Keratinocyte (primary cell): Measurements from ENCODE around the gene KDM5B. TPM values are rescaled to one million over a fixed set of nuclear protein-coding genes. Genes with fewer than 3 reads are reported as not detected.

ENCODE experiments used
- DNase-seq: peaks from one replicate; pipeline ENCODE4 v3.0.0-alpha.2; 2011; ENCODE audit warnings: low read depth, missing footprints, low spot score
- FAIRE-seq: peaks from 2 replicates; lab custom pipeline; 2011; peaks lifted over from hg19 to GRCh38; lab: Jason Lieb, UNC
- H2AFZ ChIP-seq: 2 replicates; pipeline ENCODE4 v1.6.0; 2012; ENCODE audit warnings: low read length, control low read depth, inconsistent platforms; ENCODE audit not compliant: control insufficient read depth
- H3K27ac ChIP-seq: 2 replicates; pipeline ENCODE4 v1.5.1; 2011; ENCODE audit warnings: low read length; ENCODE audit not compliant: control insufficient read depth, insufficient read depth
- H3K27me3 ChIP-seq: 3 replicates; pipeline ENCODE4 v1.6.0; 2011; ENCODE audit warnings: low read length; ENCODE audit not compliant: control insufficient read depth, insufficient read depth; ENCODE audit errors: extremely low read depth
- H3K36me3 ChIP-seq, 2 experiments: 2 replicates in 1 of 2; 3 replicates in 1 of 2; pipeline ENCODE4 v1.5.1; 2011; ENCODE audit warnings: low read length in 2 of 2, mild to moderate bottlenecking in 1 of 2; ENCODE audit not compliant: control insufficient read depth in 2 of 2, insufficient read depth in 2 of 2; ENCODE audit errors: extremely low read depth in 1 of 2
- H3K4me1 ChIP-seq: 3 replicates; pipeline ENCODE4 v1.5.1; 2011; ENCODE audit warnings: low read length; ENCODE audit not compliant: control insufficient read depth, insufficient read depth; ENCODE audit errors: extremely low read depth
- H3K4me2 ChIP-seq: 3 replicates; pipeline ENCODE4 v1.6.0; 2011; ENCODE audit warnings: low read depth, low read length; ENCODE audit not compliant: control insufficient read depth, insufficient read depth; ENCODE audit errors: extremely low read depth
- H3K4me3 ChIP-seq, 3 experiments: fragments of 200-600 bp in 1 of 3; sonication (generic) in 1 of 3; 2 replicates in 2 of 3; 3 replicates in 1 of 3; pipeline ENCODE4 v1.5.1; 2011 to 2016; ENCODE audit warnings: low read length in 3 of 3, mild to moderate bottlenecking in 3 of 3, control low read depth in 2 of 3, inconsistent platforms in 1 of 3, low read depth in 1 of 3, mixed read lengths in 1 of 3, mixed run types in 1 of 3, moderate library complexity in 1 of 3; ENCODE audit not compliant: control insufficient read depth in 2 of 3, insufficient read depth in 2 of 3; ENCODE audit errors: extremely low read depth in 1 of 3
- H3K79me2 ChIP-seq: 2 replicates; pipeline ENCODE4 v1.6.0; 2012; ENCODE audit warnings: low read length; ENCODE audit not compliant: control insufficient read depth, insufficient read depth
- H3K9ac ChIP-seq: 3 replicates; pipeline ENCODE4 v1.6.0; 2011; ENCODE audit warnings: low read length; ENCODE audit not compliant: control insufficient read depth, insufficient read depth; ENCODE audit errors: extremely low read depth
- H3K9me1 ChIP-seq: 3 replicates; pipeline ENCODE4 v1.6.0; 2011; ENCODE audit warnings: low read length; ENCODE audit not compliant: control insufficient read depth, insufficient read depth; ENCODE audit errors: extremely low read depth
- H3K9me3 ChIP-seq: 2 replicates; pipeline ENCODE4 v1.5.1; 2012; ENCODE audit warnings: low read depth, low read length; ENCODE audit not compliant: control insufficient read depth
- H4K20me1 ChIP-seq: 3 replicates; pipeline ENCODE4 v1.6.0; 2011; ENCODE audit warnings: low read length; ENCODE audit not compliant: control insufficient read depth, insufficient read depth; ENCODE audit errors: extremely low read depth
- EZH2 ChIP-seq: IDR thresholded peaks from one replicate; pipeline ENCODE4 v1.6.1; 2012; ENCODE audit warnings: inconsistent platforms, mild to moderate bottlenecking, low read length, moderate library complexity
- dilution Hi-C: fragments of 300-500 bp; cut with MboI; formaldehyde crosslinking; loops from one replicate; pipeline ENCODE4 v1.7.0; 2020; ENCODE audit warnings: low sequenced_read_pairs; ENCODE audit not compliant: extremely low pct_ligation_motif_present
- polyA plus RNA-seq, 5 experiments: library from polyadenylated mRNA; depleted of rRNA in 3 of 5; stranded (reverse) in 3 of 5; stranded (forward) in 1 of 5; unstranded in 1 of 5; fragments of >200 nt; gene quantifications; 1 replicate in 1 of 5; 2 replicates in 3 of 5; 3 replicates in 1 of 5; pipeline versions ENCODE4 v1.2.1 to v1.2.3, GENCODE V29; 2011 to 2012; ENCODE audit warnings: missing spikeins in 2 of 5, low read depth in 1 of 5, low replicate concordance in 1 of 5
- TF ChIP-seq, protein P1 (sequence below), 3 experiments: IDR thresholded peaks in 1 of 3; conservative IDR thresholded peaks in 1 of 3; optimal IDR thresholded peaks in 1 of 3; 2 replicates in 2 of 3; 3 replicates in 1 of 3; pipeline versions ENCODE3 to v1.5.1; 2011; ENCODE audit warnings: low read length in 3 of 3, mild to moderate bottlenecking in 3 of 3, moderate library complexity in 2 of 3, control low read depth in 1 of 3, inconsistent platforms in 1 of 3; ENCODE audit not compliant: insufficient read depth in 2 of 3; ENCODE audit errors: extremely low read depth in 1 of 3

The KDM5B gene
- polyA plus RNA-seq, 1 donor (not counting 4 experiments of a cell fraction or from before 2014, with no cell fraction given): 60.1 TPM

DNA sequence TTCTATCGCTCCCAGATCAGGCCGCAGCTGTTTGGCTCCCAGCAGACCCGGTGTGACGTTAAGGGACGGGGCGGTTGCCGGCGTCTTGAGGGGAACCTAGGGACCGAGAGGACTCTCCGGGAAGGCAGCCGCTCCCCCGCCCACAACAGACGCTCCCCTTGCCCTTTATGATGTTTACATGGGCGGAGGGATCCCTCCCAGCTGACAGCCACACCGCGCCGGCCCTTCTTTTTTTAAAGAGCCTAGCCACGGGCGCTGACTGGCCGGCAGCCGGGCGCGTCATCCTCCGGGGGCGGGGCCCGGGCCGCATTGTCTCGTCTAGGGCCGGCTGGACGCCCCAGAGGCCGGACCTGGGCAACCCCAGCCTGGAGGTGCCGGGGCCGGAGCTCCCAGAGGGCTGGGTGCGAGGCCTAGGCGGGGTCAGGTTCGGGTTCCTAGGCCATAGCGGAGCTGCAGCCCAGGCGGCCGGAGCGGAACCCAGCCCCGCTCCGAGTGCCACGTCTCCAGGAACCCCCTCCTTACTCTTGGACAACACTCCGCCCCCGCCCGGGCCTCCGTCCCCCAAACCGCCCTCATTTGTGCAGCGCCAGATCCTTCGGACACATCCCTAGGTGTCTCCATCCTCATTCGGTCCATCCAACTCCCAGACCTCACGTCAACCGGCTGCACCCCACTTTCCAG, 2.5 kb upstream of the KDM5B start, which contains the start of gene PCAT6:
TSS of gene PCAT6 (plus strand) at position 340 of the 681 bp plus-strand sequence.
- peak within 1 kb of the TSS; percentile 78 for H3K27ac ChIP-seq

DNA sequence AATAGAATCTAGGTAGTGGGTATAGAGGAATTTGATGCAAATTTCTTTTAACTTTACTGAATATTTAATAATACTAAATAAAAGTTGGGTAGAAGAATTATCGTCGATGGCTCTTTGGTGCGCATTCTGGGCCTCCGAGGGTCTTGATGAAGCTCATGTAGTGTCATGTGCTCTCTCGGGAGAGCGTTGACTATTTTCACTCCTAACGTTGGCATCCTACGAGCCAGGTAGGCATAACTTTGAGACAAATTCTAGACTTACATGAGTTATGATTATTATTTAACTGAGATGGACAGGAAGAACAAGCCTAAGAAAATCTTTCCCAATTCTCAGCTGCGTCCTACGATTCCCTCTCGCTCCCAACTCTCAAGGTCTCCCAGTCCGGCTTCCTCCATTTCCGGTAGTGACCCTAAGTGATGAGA, 2.0 kb upstream of the KDM5B start:
- Histone ChIP-seq H3K27me3 (no peaks in the 10 kb centered on the region), H3K9me1 (no peaks in the 10 kb centered on the region), H2AFZ (peak overlapping the region; percentile 96), H3K4me1 (peaks cover 40% of the 10 kb centered on the region), H3K4me3 (peak overlapping the region; percentile 56 to 86 (median 86)), H3K27ac (peak overlapping the region; percentile 78), H3K4me2 (peak overlapping the region; percentile 98), H4K20me1 (no peaks in the 10 kb centered on the region), H3K79me2 (peaks cover 29% of the 10 kb centered on the region), H3K9me3 (no peaks in the 10 kb centered on the region), H3K9ac (peak overlapping the region; percentile 83), H3K36me3 (no peaks in the 10 kb centered on the region)
- TF ChIP-seq EZH2: no peak
- TF ChIP-seq, protein P1, sequence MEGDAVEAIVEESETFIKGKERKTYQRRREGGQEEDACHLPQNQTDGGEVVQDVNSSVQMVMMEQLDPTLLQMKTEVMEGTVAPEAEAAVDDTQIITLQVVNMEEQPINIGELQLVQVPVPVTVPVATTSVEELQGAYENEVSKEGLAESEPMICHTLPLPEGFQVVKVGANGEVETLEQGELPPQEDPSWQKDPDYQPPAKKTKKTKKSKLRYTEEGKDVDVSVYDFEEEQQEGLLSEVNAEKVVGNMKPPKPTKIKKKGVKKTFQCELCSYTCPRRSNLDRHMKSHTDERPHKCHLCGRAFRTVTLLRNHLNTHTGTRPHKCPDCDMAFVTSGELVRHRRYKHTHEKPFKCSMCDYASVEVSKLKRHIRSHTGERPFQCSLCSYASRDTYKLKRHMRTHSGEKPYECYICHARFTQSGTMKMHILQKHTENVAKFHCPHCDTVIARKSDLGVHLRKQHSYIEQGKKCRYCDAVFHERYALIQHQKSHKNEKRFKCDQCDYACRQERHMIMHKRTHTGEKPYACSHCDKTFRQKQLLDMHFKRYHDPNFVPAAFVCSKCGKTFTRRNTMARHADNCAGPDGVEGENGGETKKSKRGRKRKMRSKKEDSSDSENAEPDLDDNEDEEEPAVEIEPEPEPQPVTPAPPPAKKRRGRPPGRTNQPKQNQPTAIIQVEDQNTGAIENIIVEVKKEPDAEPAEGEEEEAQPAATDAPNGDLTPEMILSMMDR (optimal IDR thresholded peaks at IDR 0.05 in 1 of 3, IDR thresholded peaks at IDR 0.05 in 1 of 3, conservative IDR thresholded peaks at IDR 0.05 in 1 of 3; ENCODE audit: extremely low read depth in 1 of 3, insufficient read depth in 2 of 3, low read length in 3 of 3): no peak
- DNase-seq (no peak), FAIRE-seq (no peak)
- dilution Hi-C loops: no loop called here

More for the DNA sequence above, 2.5 kb upstream of the KDM5B start, which contains the start of gene PCAT6:
- dilution Hi-C loops: no loop called here
- TF ChIP-seq EZH2: no peak
- TF ChIP-seq, protein P1 (optimal IDR thresholded peaks at IDR 0.05 in 1 of 3, IDR thresholded peaks at IDR 0.05 in 1 of 3, conservative IDR thresholded peaks at IDR 0.05 in 1 of 3; ENCODE audit: extremely low read depth in 1 of 3, insufficient read depth in 2 of 3, low read length in 3 of 3): no peak
- Histone ChIP-seq H3K36me3 (no peaks in the 10 kb centered on the region), H3K9me3 (no peaks in the 10 kb centered on the region), H3K79me2 (peaks cover 23% of the 10 kb centered on the region), H3K9me1 (no peaks in the 10 kb centered on the region), H3K27me3 (no peaks in the 10 kb centered on the region), H2AFZ (peak within 1 kb of the TSS; percentile 96), H3K4me2 (peak within 1 kb of the TSS; percentile 98), H4K20me1 (no peaks in the 10 kb centered on the region), H3K4me1 (peaks cover 34% of the 10 kb centered on the region), H3K9ac (peak within 1 kb of the TSS; percentile 83), H3K4me3 (peak within 1 kb of the TSS; percentile 56 to 86 (median 86))
- DNase-seq: no peak
- no peak for FAIRE-seq
